Activated CD4-positive, alpha-beta T cell treated with anti-CD3 and anti-CD28 coated beads for 36 hours (primary cell): ENCODE data around the gene FTL. TPM values are rescaled to one million over a fixed set of nuclear protein-coding genes. Genes with fewer than 3 reads are reported as not detected.
A peak's percentile ranks its signal among the peaks of the same experiment; 100 is the strongest.
"Not testable (repeated sequence)": the region's sequence is repeated elsewhere in the genome, so short reads cannot be mapped to it uniquely, and the experiment has no call there.

Experiments
- ATAC-seq: fragments of 200-7000 bp; cut with Tn5 transposase; one replicate; pipeline ENCODE4 v1.10.0; 2021; ENCODE audit warnings: mild to moderate bottlenecking, moderate library complexity
- CTCF ChIA-PET: fragments of 350-600 bp; sonication (Branson Sonifier 250); formaldehyde crosslinking; loops from one replicate; lab custom pipeline; 2021; ENCODE audit warnings: antibody characterized with exemption; lab: Charles Lee
- POLR2A ChIA-PET: fragments of 350-600 bp; sonication (Branson Sonifier 250); formaldehyde crosslinking; loops from one replicate; lab custom pipeline; 2021; ENCODE audit warnings: antibody characterized with exemption, inconsistent platforms; lab: Charles Lee
- DNase-seq: peaks from one replicate; pipeline ENCODE4 v3.0.0-alpha.2; 2020
- H3K27ac Mint-ChIP-seq: one replicate; pipeline ENCODE4 v1.8.0; 2021; ENCODE audit warnings: mixed read lengths
- H3K27me3 Mint-ChIP-seq: one replicate; pipeline ENCODE4 v1.8.0; 2021; ENCODE audit warnings: mixed read lengths
- H3K36me3 Mint-ChIP-seq: one replicate; pipeline ENCODE4 v1.8.0; 2021; ENCODE audit warnings: low read depth, mixed read lengths
- H3K4me1 Mint-ChIP-seq: one replicate; pipeline ENCODE4 v1.8.0; 2021; ENCODE audit warnings: mixed read lengths
- H3K4me3 Mint-ChIP-seq: one replicate; pipeline ENCODE4 v1.8.0; 2021; ENCODE audit warnings: mild to moderate bottlenecking, moderate library complexity, mixed read lengths
- H3K9me3 Mint-ChIP-seq: one replicate; pipeline ENCODE4 v1.8.0; 2021; ENCODE audit warnings: low read depth, mixed read lengths
- intact Hi-C, 2 experiments: fragments of 100-400 bp; cut with DNase I in 1 of 2; cut with micrococcal nuclease in 1 of 2; formaldehyde crosslinking; loops; one replicate each; pipeline versions ENCODE4 v1.14.2 to v1.15.1; 2022 to 2024; cut with DNase I, micrococcal nuclease
- total RNA-seq, 2 experiments: library from RNA; stranded (reverse); gene quantifications; one replicate each; pipeline ENCODE4 v1.2.3, GENCODE V29; 2021

The FTL gene
- total RNA-seq = 1,000 to 10,000 TPM in 1 of 2 experiments, 100 to 1,000 TPM in 1; 809 to 1,111 TPM

GRCh38 chr19:48965040-48965805 lies at the start of gene FTL:
FTL (plus strand) TSS chr19:48965309; CDS start chr19:48965508, 199 bp downstream.
- Mint-ChIP-seq H3K27ac (peak within 1 kb of the TSS; percentile 90), H3K9me3 (peaks cover 3% of the 10 kb centered on the region)

GRCh38 chr19:48915757-48916156 lies 49.4 kb upstream of the FTL start:
- peaks cover 42% of the 10 kb centered on the region for H3K36me3 Mint-ChIP-seq
- ChIA-PET POLR2A (no interaction called here), CTCF (no interaction called here)
- no peaks in the 10 kb centered on the region for H3K27me3 Mint-ChIP-seq
- intact Hi-C loops = no loop called here
- DNase-seq (no peak), ATAC-seq (no peak)
- H3K9me3 Mint-ChIP-seq = no peaks in the 10 kb centered on the region
- no peaks in the 10 kb centered on the region for H3K4me1 Mint-ChIP-seq
- H3K27ac Mint-ChIP-seq = no peak overlapping the region
- H3K4me3 Mint-ChIP-seq = no peak overlapping the region

More at GRCh38 chr19:48965040-48965805, at the start of gene FTL:
- intact Hi-C loops = loop anchor here (1.0 to 10.0 kb wide), 16 partner anchors 11 to 496 kb away; partner anchors contain the start of genes DBP (in 2 of the 2), DHDH (in 2 of the 2), GYS1 (in 2 of the 2) and NUCB1 (in 2 of the 2)
- ChIA-PET POLR2A (interaction anchor here (0.6 kb wide), 1 partner anchor 36 kb away, joined by 4 read pairs; no protein-coding TSS in a partner anchor), CTCF (interaction anchor here (0.7 to 2.4 kb wide), 4 partner anchors 10 to 154 kb away, joined by 3 to 12 read pairs (median 8); partner anchors contain the start of genes BAX, BCAT2, GYS1 and RUVBL2)
- peaks cover 53% of the 10 kb centered on the region for H3K4me1 Mint-ChIP-seq
- no peaks in the 10 kb centered on the region for H3K27me3 Mint-ChIP-seq
- ATAC-seq (peak; percentile 79), DNase-seq (peak; percentile 95)
- H3K4me3 Mint-ChIP-seq = peak within 1 kb of the TSS; percentile 86
- H3K36me3 Mint-ChIP-seq = peaks cover 55% of the 10 kb centered on the region

- intact Hi-C loops = no loop called here
- ATAC-seq (no peak), DNase-seq (no peak)
- ChIA-PET POLR2A (interaction anchor here (0.6 to 1.1 kb wide), 2 partner anchors 7 to 46 kb away, joined by 3 to 5 read pairs; partner anchors contain the start of gene PPP1R15A), CTCF (interaction anchor here (0.7 kb wide), 1 partner anchor 86 kb away, joined by 3 read pairs; no protein-coding TSS in a partner anchor)
- H3K4me1 Mint-ChIP-seq = no peaks in the 10 kb centered on the region
- H3K27ac Mint-ChIP-seq = no peak overlapping the region
- no peaks in the 10 kb centered on the region for H3K9me3 Mint-ChIP-seq
- no peak overlapping the region for H3K4me3 Mint-ChIP-seq
- H3K27me3 Mint-ChIP-seq = no peaks in the 10 kb centered on the region
- H3K36me3 Mint-ChIP-seq = peaks cover 30% of the 10 kb centered on the region
Measured at GRCh38 chr19:48918071-48918470, 47.0 kb upstream of the FTL start.

- peak; percentile 86 for ATAC-seq
- peak; percentile 54 for DNase-seq
- no peaks in the 10 kb centered on the region for H3K9me3 Mint-ChIP-seq
- ChIA-PET CTCF (interaction anchor here (0.8 kb wide), 1 partner anchor 1120 kb away, joined by 3 read pairs; no protein-coding TSS in a partner anchor), POLR2A (interaction anchor here (1.1 kb wide), 1 partner anchor 47 kb away, joined by 5 read pairs; the partner anchor contains the start of gene PPP1R15A)
- H3K27ac Mint-ChIP-seq = no peak overlapping the region
- H3K4me3 Mint-ChIP-seq = no peak overlapping the region
- H3K4me1 Mint-ChIP-seq = no peaks in the 10 kb centered on the region
- intact Hi-C loops = no loop called here
- H3K27me3 Mint-ChIP-seq = no peaks in the 10 kb centered on the region
- H3K36me3 Mint-ChIP-seq = peaks cover 30% of the 10 kb centered on the region
Measured at GRCh38 chr19:48918801-48919247, 46.3 kb upstream of the FTL start.

GRCh38 chr19:48919271-48919670 lies 45.8 kb upstream of the FTL start:
- H3K27ac Mint-ChIP-seq, intact Hi-C loops, H3K4me3 Mint-ChIP-seq, ATAC-seq, H3K4me1 Mint-ChIP-seq, H3K9me3 Mint-ChIP-seq, H3K27me3 Mint-ChIP-seq, DNase-seq: not testable (repeated sequence)
- ChIA-PET CTCF (interaction anchor here (0.8 kb wide), 1 partner anchor 1120 kb away, joined by 3 read pairs; no protein-coding TSS in a partner anchor), POLR2A (interaction anchor here (1.1 kb wide), 1 partner anchor 47 kb away, joined by 5 read pairs; the partner anchor contains the start of gene PPP1R15A)
- peaks cover 27% of the 10 kb centered on the region for H3K36me3 Mint-ChIP-seq

- ATAC-seq (no peak), DNase-seq (no peak)
- H3K27me3 Mint-ChIP-seq = no peaks in the 10 kb centered on the region
- no peak overlapping the region for H3K4me3 Mint-ChIP-seq
- ChIA-PET POLR2A (no interaction called here), CTCF (interaction anchor here (0.5 kb wide), 1 partner anchor 26 kb away, joined by 4 read pairs; no protein-coding TSS in a partner anchor)
- H3K4me1 Mint-ChIP-seq = no peaks in the 10 kb centered on the region
- H3K27ac Mint-ChIP-seq = no peak overlapping the region
- H3K9me3 Mint-ChIP-seq = no peaks in the 10 kb centered on the region
- intact Hi-C loops = no loop called here
- H3K36me3 Mint-ChIP-seq = peaks cover 20% of the 10 kb centered on the region
Measured at GRCh38 chr19:48920949-48921348, 44.2 kb upstream of the FTL start.

- Mint-ChIP-seq H3K9me3 (no peaks in the 10 kb centered on the region), H3K36me3 (peaks cover 18% of the 10 kb centered on the region), H3K4me1 (peaks cover 3% of the 10 kb centered on the region), H3K27ac (no peak overlapping the region), H3K4me3 (no peak overlapping the region), H3K27me3 (no peaks in the 10 kb centered on the region)
- intact Hi-C loops = no loop called here
- ChIA-PET POLR2A (no interaction called here), CTCF (interaction anchor here (0.5 to 0.6 kb wide), 2 partner anchors 11 to 25 kb away, joined by 3 to 4 read pairs; no protein-coding TSS in a partner anchor)
- DNase-seq (no peak), ATAC-seq (no peak)
Measured at GRCh38 chr19:48921721-48922500, 43.2 kb upstream of the FTL start.

GRCh38 chr19:48922548-48923490 lies 42.3 kb upstream of the FTL start:
- POLR2A ChIA-PET = no interaction called here
- peaks cover 16% of the 10 kb centered on the region for H3K36me3 Mint-ChIP-seq
- ATAC-seq = no peak
- intact Hi-C loops = no loop called here
- no peaks in the 10 kb centered on the region for H3K27me3 Mint-ChIP-seq
- no peak overlapping the region for H3K4me3 Mint-ChIP-seq
- peaks cover 6% of the 10 kb centered on the region for H3K4me1 Mint-ChIP-seq
- DNase-seq = no peak
- no peaks in the 10 kb centered on the region for H3K9me3 Mint-ChIP-seq
- CTCF ChIA-PET = interaction anchor here (0.6 kb wide), 2 partner anchors 11 to 48 kb away, joined by 3 read pairs; no protein-coding TSS in a partner anchor
- H3K27ac Mint-ChIP-seq = no peak overlapping the region

- no peak for ATAC-seq
- Mint-ChIP-seq H3K27me3 (no peaks in the 10 kb centered on the region), H3K9me3 (no peaks in the 10 kb centered on the region), H3K27ac (no peak overlapping the region), H3K4me1 (peaks cover 6% of the 10 kb centered on the region), H3K36me3 (peaks cover 5% of the 10 kb centered on the region), H3K4me3 (no peak overlapping the region)
- intact Hi-C loops = no loop called here
- POLR2A ChIA-PET = interaction anchor here (0.7 to 1.0 kb wide), 3 partner anchors 8 to 50 kb away, joined by 3 read pairs; no protein-coding TSS in a partner anchor
- DNase-seq = no peak
- CTCF ChIA-PET = interaction anchor here (0.6 kb wide), 2 partner anchors 45 to 450 kb away, joined by 3 read pairs; no protein-coding TSS in a partner anchor
Measured at GRCh38 chr19:48925240-48925843, 39.8 kb upstream of the FTL start.
